ENCODE results near the gene SRSF11. TPM values are rescaled to one million over a fixed set of nuclear protein-coding genes. Genes with fewer than 3 reads are reported as not detected.

The SRSF11 gene
- total and polyA plus RNA-seq, 5 donors from 2014 or later = 83.7 to 332 (median 109) TPM

Other genes starting within 250 kb of the SRSF11 start
- gene LRRC40, start 15.8 kb upstream of the SRSF11 start, total RNA-seq = 15.7 TPM
- 10 to 100 TPM in 1 of 4 donors, 1 to 10 TPM in 3; 6.9 to 11.3 (median 8.1) TPM for gene LRRC40, start 15.8 kb upstream of the SRSF11 start, polyA plus RNA-seq
- gene ANKRD13C, start 133.3 kb downstream of the SRSF11 start, total RNA-seq = 30.7 TPM
- gene ANKRD13C, start 133.3 kb downstream of the SRSF11 start, polyA plus RNA-seq = 10 to 100 TPM; 12.7 to 16.8 (median 15.5) TPM
- 4.6 TPM for gene CTH, start 189.9 kb downstream of the SRSF11 start, total RNA-seq
- gene CTH, start 189.9 kb downstream of the SRSF11 start, polyA plus RNA-seq = 1 to 10 TPM in 2 of 4 donors, under 1 TPM in 1, not detected in 1; 0.71 to 2.3 (median 1.6) TPM

Measured in CD4-positive, CD25-positive, alpha-beta regulatory T cell (primary cell).